ENCODE results near the gene MORC2. TPM values are rescaled to one million over a fixed set of nuclear protein-coding genes. Genes with fewer than 3 reads are reported as not detected.

The MORC2 gene
- total and polyA plus RNA-seq, 10 of the 15 experiments (the other 5 are each of a cell fraction or from before 2014, with no cell fraction given), result 1.7 to 16.3 (median 9.0) TPM

DNA sequence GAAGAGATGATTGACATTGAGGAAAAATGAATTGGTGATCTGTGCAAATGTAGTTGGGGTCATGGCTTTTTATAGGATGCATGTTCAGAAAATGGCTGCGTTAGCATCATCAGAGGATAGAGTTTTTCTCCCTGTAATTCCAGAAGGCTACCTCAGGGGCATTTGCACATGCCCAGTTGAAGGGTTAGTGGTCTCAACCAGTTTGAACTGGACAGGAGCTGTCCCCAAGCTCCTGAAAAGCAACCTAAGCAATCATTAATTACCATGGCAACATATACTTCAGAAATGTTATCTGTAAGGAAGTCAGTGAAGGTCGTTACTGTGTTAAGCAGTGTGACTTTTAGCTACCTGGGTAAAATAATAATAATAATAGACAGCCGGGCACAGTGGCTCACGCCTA, 29.8 kb upstream of the MORC2 start:
- in situ Hi-C loops (cut with MboI) (no loop called here), intact Hi-C loops (cut with micrococcal nuclease; ENCODE audit: unreplicated experiment) (no loop called here)
- CTCF ChIA-PET, result no interaction called here
- DNase-seq (ENCODE audit: low read depth, low spot score) (no peak), FAIRE-seq (no peak), ATAC-seq (no peak)
- Histone ChIP-seq H3K27me3 (replicated peaks in 1 of 2; ENCODE audit: control insufficient read depth in 2 of 2, insufficient read depth in 2 of 2, low read length in 1 of 2) (no peaks in the 10 kb centered on the region), H3K4me1 (ENCODE audit: control insufficient read depth, insufficient read depth, low read length) (no peaks in the 10 kb centered on the region), H3K36me3 (ENCODE audit: control insufficient read depth in 2 of 2, insufficient read depth in 2 of 2, low read length in 1 of 2) (no peaks in the 10 kb centered on the region), H3K4me3 (no peak overlapping the region), H3K4me2 (ENCODE audit: control insufficient read depth, insufficient read depth) (no peak overlapping the region), H3K9me3 (replicated peaks; ENCODE audit: control insufficient read depth, insufficient read depth, low read length) (no peaks in the 10 kb centered on the region; the same call in 2 of the 3 replicates), H4K20me1 (ENCODE audit: control insufficient read depth, insufficient read depth) (no peaks in the 10 kb centered on the region), H3K79me2 (ENCODE audit: control insufficient read depth, insufficient read depth, low read length) (no peaks in the 10 kb centered on the region), H3K9ac (ENCODE audit: control insufficient read depth, insufficient read depth, low read length) (no peak overlapping the region), H2AFZ (ENCODE audit: control insufficient read depth, low read depth, low read length) (no peak overlapping the region), H3K27ac (ENCODE audit: control insufficient read depth, insufficient read depth) (no peak overlapping the region)
- 64% methylated on average over 4 of the region's 4 CpGs for WGBS (ENCODE audit: insufficient coverage, insufficient replicate concordance, low lambda C conversion rate, missing lambda C conversion rate)
- BruUV-seq (replicated peaks), result no TSS peak
- TF ChIP-seq NFYB (IDR thresholded peaks at IDR 0.05; ENCODE audit: insufficient read depth, low read depth, low read length) (no peak), ESRRA (IDR thresholded peaks at IDR 0.05; ENCODE audit: low read length) (no peak), SRF (IDR thresholded peaks at IDR 0.05; ENCODE audit: low read depth in 2 of 2, low read length in 2 of 2) (no peak), IKZF2 (IDR thresholded peaks at IDR 0.05) (no peak)
- SMC1A ChIA-PET (ENCODE audit: uncharacterized antibody, unreplicated experiment), result no interaction called here
- RAD21 ChIA-PET (ENCODE audit: unreplicated experiment), result no interaction called here
- POLR2A ChIA-PET, result interaction anchor here (0.5 kb wide), 1 partner anchor 155 kb away, joined by 5 read pairs; no protein-coding TSS in a partner anchor

DNA sequence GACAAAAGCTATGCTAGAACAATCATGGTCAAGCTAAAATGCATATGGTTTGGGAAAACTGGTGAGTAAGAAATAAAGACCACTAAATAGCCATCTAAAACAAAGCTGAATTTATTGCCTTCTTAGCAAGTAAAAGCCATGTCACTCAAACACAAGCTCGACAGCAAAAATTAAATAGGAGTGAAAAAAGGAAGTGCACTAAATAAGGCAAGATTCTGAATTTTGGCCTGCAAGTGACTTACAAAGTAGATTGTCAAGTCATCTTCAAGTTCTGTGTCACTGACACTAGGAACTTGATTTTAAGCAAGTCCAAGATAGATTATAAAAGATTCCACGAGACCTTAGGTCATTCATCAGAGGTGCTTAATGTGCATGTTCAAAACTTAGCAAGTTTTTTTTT, 27.9 kb upstream of the MORC2 start:
- TF ChIP-seq EP300 (IDR thresholded peaks at IDR 0.05; ENCODE audit: borderline replicate concordance in 1 of 2, control insufficient read depth in 1 of 2, low read depth in 2 of 2, low read length in 2 of 2) (no peak), SPI1 (IDR thresholded peaks at IDR 0.05; ENCODE audit: borderline replicate concordance, insufficient read depth, low read depth, low read length) (peak; percentile 46; the same call in 1 of the 2 replicates)
- TF ChIP-seq, protein P1, sequence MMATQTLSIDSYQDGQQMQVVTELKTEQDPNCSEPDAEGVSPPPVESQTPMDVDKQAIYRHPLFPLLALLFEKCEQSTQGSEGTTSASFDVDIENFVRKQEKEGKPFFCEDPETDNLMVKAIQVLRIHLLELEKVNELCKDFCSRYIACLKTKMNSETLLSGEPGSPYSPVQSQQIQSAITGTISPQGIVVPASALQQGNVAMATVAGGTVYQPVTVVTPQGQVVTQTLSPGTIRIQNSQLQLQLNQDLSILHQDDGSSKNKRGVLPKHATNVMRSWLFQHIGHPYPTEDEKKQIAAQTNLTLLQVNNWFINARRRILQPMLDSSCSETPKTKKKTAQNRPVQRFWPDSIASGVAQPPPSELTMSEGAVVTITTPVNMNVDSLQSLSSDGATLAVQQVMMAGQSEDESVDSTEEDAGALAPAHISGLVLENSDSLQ (IDR thresholded peaks at IDR 0.05), result peak; percentile 37; the same call in 1 of the 2 replicates
- in situ Hi-C loops (cut with MboI), result no loop called here
- no peak overlapping the region for H2AFZ ChIP-seq (ENCODE audit: control insufficient read depth, low read depth, low read length)
- ATAC-seq (no peak), FAIRE-seq (no peak), DNase-seq (ENCODE audit: low read depth, low spot score) (no peak)
- intact Hi-C loops (cut with micrococcal nuclease; ENCODE audit: unreplicated experiment), result no loop called here
- 0% methylated on average over 2 of the region's 2 CpGs for WGBS (ENCODE audit: insufficient coverage, insufficient replicate concordance, low lambda C conversion rate, missing lambda C conversion rate)
- no peaks in the 10 kb centered on the region for H3K36me3 ChIP-seq (ENCODE audit: control insufficient read depth in 2 of 2, insufficient read depth in 2 of 2, low read length in 1 of 2)
- no peaks in the 10 kb centered on the region; the same call in 2 of the 3 replicates for H3K9me3 ChIP-seq (replicated peaks; ENCODE audit: control insufficient read depth, insufficient read depth, low read length)
- H3K4me1 ChIP-seq (ENCODE audit: control insufficient read depth, insufficient read depth, low read length), result no peaks in the 10 kb centered on the region
- H4K20me1 ChIP-seq (ENCODE audit: control insufficient read depth, insufficient read depth), result no peaks in the 10 kb centered on the region
- RAD21 ChIA-PET (ENCODE audit: unreplicated experiment), result no interaction called here
- no peaks in the 10 kb centered on the region for H3K27me3 ChIP-seq (replicated peaks in 1 of 2; ENCODE audit: control insufficient read depth in 2 of 2, insufficient read depth in 2 of 2, low read length in 1 of 2)
- H3K4me2 ChIP-seq (ENCODE audit: control insufficient read depth, insufficient read depth), result no peak overlapping the region
- POLR2A ChIA-PET, result no interaction called here
- no peak overlapping the region for H3K27ac ChIP-seq (ENCODE audit: control insufficient read depth, insufficient read depth)
- no peaks in the 10 kb centered on the region for H3K79me2 ChIP-seq (ENCODE audit: control insufficient read depth, insufficient read depth, low read length)
- CTCF ChIA-PET, result interaction anchor here (0.8 kb wide), 1 partner anchor 215 kb away, joined by 3 read pairs; the partner anchor contains the start of gene LIMK2
- no peak overlapping the region for H3K4me3 ChIP-seq
- no peak overlapping the region for H3K9ac ChIP-seq (ENCODE audit: control insufficient read depth, insufficient read depth, low read length)
- SMC1A ChIA-PET (ENCODE audit: uncharacterized antibody, unreplicated experiment), result no interaction called here
- no TSS peak for BruUV-seq (replicated peaks)

All from GM12878 (cell line).